GM18951 (cell line): ENCODE measurements around the gene PTGDS.

Experiments used
- POLR2A ChIP-seq: IDR thresholded peaks from 4 replicates; pipeline ENCODE4 v1.6.1; 2011; ENCODE audit warnings: mild to moderate bottlenecking; ENCODE audit not compliant: insufficient read length, insufficient read depth; ENCODE audit errors: extremely low read depth
- in situ Hi-C: fragments of 300-500 bp; cut with MboI; formaldehyde crosslinking; loops from one replicate; pipeline ENCODE4 v1.12.0; 2022; ENCODE audit warnings: low sequenced_read_pairs, mixed read lengths, inconsistent platforms; ENCODE audit not compliant: unreplicated experiment

PTGDS gene

GRCh38 chr9:136977223-136977622 is at the start of gene PTGDS:
PTGDS (plus strand) TSS chr9:136977504; CDS start chr9:136977579, 75 bp downstream.
- no peak for TF ChIP-seq POLR2A
- in situ Hi-C loops, result no loop called here

DNA sequence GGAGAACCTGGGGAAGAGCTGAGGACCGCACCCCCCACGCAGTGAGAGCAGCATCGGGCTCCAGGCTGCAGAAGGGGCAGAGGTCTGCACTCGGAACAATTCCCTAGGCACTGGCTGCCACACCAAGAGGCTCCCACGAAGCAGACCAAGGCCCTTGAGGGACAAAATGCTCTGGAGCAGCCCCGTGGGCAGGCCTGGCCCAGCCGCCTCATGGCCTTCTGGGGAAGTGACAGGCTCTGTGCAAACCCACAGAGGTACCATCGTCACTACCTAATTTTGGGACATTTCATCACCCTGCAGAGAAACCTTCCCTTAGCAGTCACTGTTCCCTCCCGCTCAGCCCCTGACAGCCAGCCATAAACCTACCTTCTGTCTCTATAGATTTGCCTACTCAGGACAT is 48.7 kb upstream of the PTGDS start:
- no peak for TF ChIP-seq POLR2A
- in situ Hi-C loops, result no loop called here

DNA sequence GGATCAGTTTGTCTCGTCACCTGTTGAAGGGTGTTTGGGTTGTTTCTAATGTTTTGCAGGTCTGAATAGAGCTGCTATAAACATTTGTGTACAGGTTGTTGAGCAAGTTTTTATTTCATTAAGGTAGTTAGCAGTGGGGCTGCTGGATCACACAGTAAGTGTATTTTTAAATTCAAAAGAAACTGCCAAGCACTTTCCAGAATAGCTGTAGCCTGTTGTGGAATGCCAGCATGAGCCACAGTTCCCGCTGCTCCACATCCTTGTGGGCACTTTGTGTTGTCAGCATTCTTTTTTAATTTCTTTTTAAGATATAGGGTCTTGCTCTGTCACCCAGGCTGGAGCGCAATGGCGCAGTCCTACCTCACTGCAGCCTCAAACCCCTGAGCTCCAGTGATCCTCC is 47.3 kb upstream of the PTGDS start:
- TF ChIP-seq POLR2A, result no peak
- in situ Hi-C loops, result no loop called here

DNA sequence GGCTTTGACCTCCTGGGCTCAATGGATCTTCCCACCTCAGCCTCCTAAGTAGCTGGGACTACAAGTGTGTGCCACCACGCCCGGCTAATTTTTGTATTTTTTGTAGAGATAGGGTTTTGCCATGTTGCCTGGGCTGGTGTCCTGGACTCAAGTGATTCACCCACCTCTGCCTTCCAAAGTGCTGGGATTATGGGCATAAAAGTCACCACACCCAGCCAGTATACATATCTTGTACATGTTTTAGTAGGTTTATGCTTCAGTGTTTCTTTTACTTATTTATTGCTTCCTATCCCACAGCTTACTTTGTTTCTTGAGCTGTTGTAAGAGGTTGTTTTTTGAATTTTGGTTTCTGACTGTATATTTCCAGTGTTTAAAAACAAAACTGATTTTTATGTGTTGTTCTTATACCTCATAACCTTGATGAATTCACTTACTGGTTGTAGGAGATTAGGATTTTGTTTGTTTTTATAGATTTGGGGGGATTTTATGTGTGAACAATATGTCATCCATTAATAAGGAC is 45.6 kb upstream of the PTGDS start:
- no peak for TF ChIP-seq POLR2A
- in situ Hi-C loops, result no loop called here

DNA sequence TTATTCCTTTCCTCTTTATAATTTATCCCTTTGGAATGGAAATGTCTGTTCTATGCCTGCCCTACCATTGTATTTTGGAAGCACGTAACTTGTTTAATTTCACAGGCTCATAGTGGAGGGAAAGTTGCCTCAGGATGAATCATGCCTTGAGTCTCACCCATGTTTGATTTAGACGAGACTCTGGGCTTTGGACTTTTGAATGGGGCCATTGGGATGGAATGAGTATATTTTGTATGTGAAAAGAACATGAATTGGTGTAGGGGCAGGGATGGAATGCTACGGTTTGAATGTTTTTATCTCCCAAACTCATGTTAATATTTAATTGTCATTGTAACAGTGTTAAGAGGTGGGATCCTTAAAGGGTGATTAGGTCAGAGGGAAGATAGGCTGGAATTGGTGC is 43.0 kb upstream of the PTGDS start:
- TF ChIP-seq POLR2A, result no peak
- in situ Hi-C loops, result no loop called here

DNA sequence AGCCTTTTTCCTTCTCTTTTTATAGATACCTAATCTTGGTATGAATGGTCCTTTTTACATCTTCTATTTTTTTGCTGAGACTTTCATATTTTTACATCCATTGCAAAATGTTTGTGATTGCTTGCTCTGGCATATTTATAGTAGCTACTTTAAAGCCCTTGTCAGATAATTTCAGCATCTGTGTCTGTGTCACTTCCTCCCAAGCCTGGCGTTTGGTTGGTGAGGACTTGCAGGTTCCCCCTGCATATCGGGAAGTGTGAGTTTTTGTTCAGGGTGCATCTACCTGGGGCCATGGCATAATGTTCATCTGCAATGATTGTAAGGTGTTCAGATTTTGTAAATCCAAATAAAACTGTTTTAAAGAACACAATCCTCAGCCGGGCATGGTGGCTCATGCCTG is 41.7 kb upstream of the PTGDS start:
- TF ChIP-seq POLR2A, result no peak
- in situ Hi-C loops, result no loop called here

DNA sequence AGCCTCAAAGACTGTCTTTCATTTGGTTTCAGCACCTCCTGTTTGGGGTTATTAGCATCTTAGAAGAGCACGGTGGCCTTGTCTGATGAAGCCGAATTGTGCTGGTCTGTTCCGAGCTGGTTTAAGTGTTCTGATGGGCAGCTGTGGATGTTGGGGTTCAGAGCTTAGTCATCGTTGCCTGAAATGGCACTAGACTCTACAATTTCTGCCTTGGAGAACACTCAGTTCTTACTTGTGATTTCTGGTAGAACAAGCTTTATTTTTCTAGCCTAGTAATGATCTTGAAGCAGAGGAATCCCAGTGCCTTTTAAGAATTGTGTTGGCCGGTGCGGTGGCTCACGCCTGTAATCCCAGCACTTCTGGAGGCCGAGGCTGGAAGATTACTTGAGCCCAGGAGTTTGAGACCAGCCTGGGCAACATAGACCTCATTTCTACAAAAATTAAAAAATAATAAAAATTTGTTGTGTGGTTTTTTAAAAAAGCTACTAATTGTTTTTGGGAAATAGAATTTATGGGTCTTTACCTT is 40.6 kb upstream of the PTGDS start:
- in situ Hi-C loops, result no loop called here
- TF ChIP-seq POLR2A, result no peak

- TF ChIP-seq POLR2A, result no peak
- in situ Hi-C loops, result no loop called here
Measured at GRCh38 chr9:136937186-136938001, 39.9 kb upstream of the PTGDS start.

DNA sequence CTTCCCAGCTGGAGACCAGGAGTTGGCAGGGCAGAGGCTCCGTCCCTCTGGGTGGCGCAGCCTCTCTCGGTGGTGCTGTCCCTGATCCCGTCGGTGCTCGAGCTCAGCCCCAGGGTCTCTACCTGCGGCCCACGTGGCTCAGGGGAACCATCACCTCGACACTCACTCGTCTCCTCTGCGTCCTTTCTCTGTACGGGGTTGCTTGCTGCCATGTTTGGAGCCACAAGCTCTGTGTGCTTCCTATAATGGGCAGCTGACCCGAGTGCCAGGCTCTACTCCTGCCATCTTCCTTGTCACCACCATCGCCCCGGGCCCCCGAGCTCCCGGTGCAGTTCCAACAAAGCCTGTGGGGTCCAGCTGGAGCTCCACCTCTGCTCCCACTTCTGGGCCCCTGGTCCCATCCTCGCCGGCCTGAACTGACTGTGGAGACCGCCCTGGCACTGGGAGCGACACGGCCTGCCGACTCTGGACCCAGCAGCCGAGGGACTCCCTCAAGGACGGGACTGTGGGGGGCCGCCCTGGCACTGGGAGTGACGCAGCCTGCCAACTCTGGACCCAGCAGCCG is 37.8 kb upstream of the PTGDS start:
- in situ Hi-C loops, result no loop called here

DNA sequence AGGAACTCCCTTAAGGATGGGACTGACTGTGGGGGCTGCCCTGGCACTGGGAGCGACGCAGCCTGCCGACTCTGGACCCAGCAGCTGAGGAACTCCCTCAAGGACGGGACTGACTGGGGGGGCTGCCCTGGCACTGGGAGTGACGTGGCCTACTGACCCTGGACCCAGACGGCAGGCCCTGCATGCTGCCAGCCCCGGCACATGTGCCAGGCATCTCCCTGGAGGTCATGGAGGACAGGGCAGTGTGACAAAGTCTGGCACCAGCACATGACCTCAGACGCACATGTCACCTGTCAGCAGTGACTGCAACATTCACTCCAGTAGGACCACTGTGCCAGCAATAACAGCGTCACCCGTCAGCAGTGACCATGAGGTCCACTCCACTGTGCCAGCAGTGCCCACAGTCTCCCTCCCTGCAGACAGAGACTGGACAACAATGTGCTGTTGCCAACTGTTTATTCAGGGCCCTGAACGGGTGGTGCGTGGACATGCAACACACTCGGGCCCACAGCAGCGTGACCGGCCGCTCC is 37.2 kb upstream of the PTGDS start:
- in situ Hi-C loops, result no loop called here
- no peak for TF ChIP-seq POLR2A

More for the DNA sequence above, 37.8 kb upstream of the PTGDS start:
- TF ChIP-seq POLR2A, result no peak

DNA sequence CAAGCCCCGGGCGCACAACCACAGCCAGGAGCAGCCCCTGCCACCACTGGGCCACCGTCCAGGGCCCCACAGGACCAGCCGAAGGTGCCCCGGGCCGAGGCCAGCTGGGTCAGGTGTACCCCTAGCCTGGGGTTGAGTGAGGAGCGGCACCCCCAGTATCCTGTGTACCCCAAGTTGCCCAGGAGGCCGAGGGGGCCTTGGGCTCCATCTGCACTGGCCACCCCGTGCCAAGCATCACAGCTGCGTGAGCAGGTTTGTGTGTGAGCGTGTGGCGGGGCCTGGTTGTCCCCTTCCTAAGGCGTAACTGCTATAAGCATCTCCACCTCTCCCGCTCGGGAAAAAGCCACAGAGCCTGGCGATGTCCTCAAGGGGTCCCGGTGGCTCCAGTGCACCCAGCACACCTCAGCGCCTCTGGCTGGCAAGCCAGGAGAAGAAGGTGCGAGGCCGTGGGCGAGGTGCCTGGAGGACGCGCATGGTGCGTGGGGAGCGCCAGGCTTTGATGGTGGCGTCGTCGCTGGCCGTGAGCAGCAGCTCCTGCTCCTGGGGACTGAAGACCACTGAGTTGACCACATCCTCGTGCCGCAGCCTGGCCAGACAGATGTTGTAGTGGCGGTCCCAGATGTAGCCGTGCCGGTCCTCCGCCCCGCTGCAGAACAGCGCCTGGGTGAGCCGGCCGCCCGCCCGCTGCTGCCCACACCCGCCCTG is 36.6 kb upstream of the PTGDS start:
- in situ Hi-C loops, result no loop called here
- no peak for TF ChIP-seq POLR2A

GRCh38 chr9:136941231-136942111 is 35.8 kb upstream of the PTGDS start:
- TF ChIP-seq POLR2A, result no peak
- in situ Hi-C loops, result no loop called here
